HEK293 (cell line): ENCODE data around the gene KLHL13.

Experiments used
- CTCF ChIA-PET: fragments of 350-600 bp; formaldehyde crosslinking; extraction: SDS; loops from one replicate; lab custom pipeline; 2021; ENCODE audit warnings: antibody characterized with exemption; lab: Yijun Ruan, JAX
- POLR2A ChIA-PET: fragments of 300-600 bp; formaldehyde crosslinking; extraction: SDS; loops from one replicate; lab custom pipeline; 2020; ENCODE audit warnings: antibody characterized with exemption, inconsistent platforms; lab: Yijun Ruan, JAX
- H3K27ac ChIP-seq: fragments of 200-500 bp; sonication (Bioruptor generic); 2 replicates; pipeline ENCODE4 v1.5.1; 2014; ENCODE audit warnings: low read depth, low read length, control low read depth, inconsistent platforms; ENCODE audit errors: extremely low read depth
- H3K36me3 ChIP-seq, 2 experiments: fragments of 200-500 bp in 1 of 2; sonication (Bioruptor generic) in 1 of 2; 1 replicate in 1 of 2; 2 replicates in 1 of 2; pipeline ENCODE4 v1.5.1; 2014 to 2017; ENCODE audit warnings: inconsistent platforms in 2 of 2, low read length in 2 of 2; ENCODE audit not compliant: control insufficient read depth in 2 of 2, insufficient read depth in 1 of 2
- H3K4me1 ChIP-seq: fragments of 200-500 bp; sonication (Bioruptor generic); 2 replicates; pipeline ENCODE4 v1.5.1; 2014; ENCODE audit warnings: mild to moderate bottlenecking, low read length, inconsistent platforms; ENCODE audit not compliant: control insufficient read depth, insufficient read depth
- H3K4me3 ChIP-seq: 2 replicates; pipeline ENCODE4 v1.5.1; 2011; ENCODE audit warnings: low read depth, mild to moderate bottlenecking, control low read depth, low read length, moderate library complexity
- H3K9me3 ChIP-seq: fragments of 200-500 bp; sonication (Bioruptor generic); 2 replicates; pipeline ENCODE4 v1.5.1; 2014; ENCODE audit warnings: low read depth, low read length, inconsistent platforms; ENCODE audit not compliant: control insufficient read depth, insufficient read depth
- BCL11A ChIP-seq: fragments of 450-650 bp; formaldehyde crosslinking; IDR thresholded peaks from 2 replicates; pipeline ENCODE4 v1.5.1; 2016; ENCODE audit warnings: low read depth, missing biosample characterization, missing genetic modification characterization
- EGR2 ChIP-seq: fragments of 450-650 bp; formaldehyde crosslinking; IDR thresholded peaks from 2 replicates; pipeline ENCODE4 v1.5.1; 2016; ENCODE audit warnings: low read depth, missing biosample characterization, missing genetic modification characterization
- ELK4 ChIP-seq: IDR thresholded peaks from 2 replicates; pipeline ENCODE4 v1.6.1; 2011; ENCODE audit warnings: mild to moderate bottlenecking, low read depth, low read length, borderline replicate concordance
- GLI4 ChIP-seq: fragments of 450-650 bp; formaldehyde crosslinking; IDR thresholded peaks from 2 replicates; pipeline ENCODE4 v1.5.1; 2016; ENCODE audit warnings: missing biosample characterization, missing genetic modification characterization
- IKZF3 ChIP-seq: fragments of 450-650 bp; IDR thresholded peaks from 2 replicates; pipeline ENCODE4 v1.5.0; 2018; ENCODE audit warnings: missing biosample characterization, mild to moderate bottlenecking, missing genetic modification characterization, moderate library complexity
- RBAK ChIP-seq: fragments of 450-650 bp; formaldehyde crosslinking; IDR thresholded peaks from 2 replicates; pipeline ENCODE4 v1.5.1; 2016; ENCODE audit warnings: missing biosample characterization, missing genetic modification characterization
- SALL2 ChIP-seq: fragments of 450-650 bp; formaldehyde crosslinking; IDR thresholded peaks from 2 replicates; pipeline ENCODE4 v1.5.0; 2017; ENCODE audit warnings: missing biosample characterization, mild to moderate bottlenecking, missing genetic modification characterization, borderline replicate concordance
- SCRT1 ChIP-seq: fragments of 450-650 bp; formaldehyde crosslinking; IDR thresholded peaks from 2 replicates; pipeline ENCODE4 v1.5.1; 2016; ENCODE audit warnings: missing biosample characterization, missing genetic modification characterization, borderline replicate concordance
- SP2 ChIP-seq: fragments of 450-650 bp; formaldehyde crosslinking; IDR thresholded peaks from 2 replicates; pipeline ENCODE4 v1.5.1; 2016; ENCODE audit warnings: missing biosample characterization, missing genetic modification characterization
- ZBTB17 ChIP-seq: fragments of 450-650 bp; formaldehyde crosslinking; IDR thresholded peaks from 2 replicates; pipeline ENCODE4 v1.5.1; 2016; ENCODE audit warnings: missing biosample characterization, missing genetic modification characterization
- ZBTB48 ChIP-seq: fragments of 450-650 bp; formaldehyde crosslinking; IDR thresholded peaks from 2 replicates; pipeline ENCODE4 v1.5.1; 2016; ENCODE audit warnings: missing biosample characterization, missing genetic modification characterization
- ZBTB8A ChIP-seq: fragments of 450-650 bp; formaldehyde crosslinking; IDR thresholded peaks from 2 replicates; pipeline ENCODE4 v1.5.1; 2016; ENCODE audit warnings: missing biosample characterization, missing genetic modification characterization
- ZNF114 ChIP-seq: fragments of 450-650 bp; formaldehyde crosslinking; IDR thresholded peaks from 2 replicates; pipeline ENCODE4 v1.5.0; 2017; ENCODE audit warnings: missing biosample characterization, missing genetic modification characterization
- ZNF148 ChIP-seq: fragments of 450-650 bp; formaldehyde crosslinking; IDR thresholded peaks from 2 replicates; pipeline ENCODE4 v1.5.0; 2017; ENCODE audit warnings: missing biosample characterization, missing genetic modification characterization, borderline replicate concordance
- ZNF157 ChIP-seq: fragments of 450-650 bp; formaldehyde crosslinking; IDR thresholded peaks from 2 replicates; pipeline ENCODE4 v1.5.1; 2016; ENCODE audit warnings: missing biosample characterization, missing genetic modification characterization
- ZNF16 ChIP-seq: fragments of 450-650 bp; formaldehyde crosslinking; IDR thresholded peaks from 2 replicates; pipeline ENCODE4 v1.5.1; 2016; ENCODE audit warnings: low read depth, missing biosample characterization, missing genetic modification characterization
- ZNF18 ChIP-seq: fragments of 450-650 bp; formaldehyde crosslinking; IDR thresholded peaks from 2 replicates; pipeline ENCODE4 v1.5.1; 2016; ENCODE audit warnings: missing biosample characterization, missing genetic modification characterization
- ZNF202 ChIP-seq: fragments of 450-650 bp; formaldehyde crosslinking; IDR thresholded peaks from 2 replicates; pipeline ENCODE4 v1.5.1; 2016; ENCODE audit warnings: missing biosample characterization, missing genetic modification characterization, borderline replicate concordance
- ZNF311 ChIP-seq: fragments of 450-650 bp; formaldehyde crosslinking; IDR thresholded peaks from 2 replicates; pipeline ENCODE4 v1.5.1; 2017; ENCODE audit warnings: missing biosample characterization, missing genetic modification characterization, borderline replicate concordance
- ZNF391 ChIP-seq: fragments of 450-650 bp; formaldehyde crosslinking; IDR thresholded peaks from 2 replicates; pipeline ENCODE4 v1.5.1; 2016; ENCODE audit warnings: low read depth, missing biosample characterization, missing genetic modification characterization, borderline replicate concordance
- ZNF560 ChIP-seq: fragments of 450-650 bp; formaldehyde crosslinking; IDR thresholded peaks from 2 replicates; pipeline ENCODE4 v1.5.1; 2017; ENCODE audit warnings: missing biosample characterization, missing genetic modification characterization, borderline replicate concordance
- ZNF623 ChIP-seq: fragments of 450-650 bp; formaldehyde crosslinking; IDR thresholded peaks from 2 replicates; pipeline ENCODE4 v1.5.1; 2016; ENCODE audit warnings: missing biosample characterization, missing genetic modification characterization
- ZNF629 ChIP-seq: fragments of 450-650 bp; formaldehyde crosslinking; IDR thresholded peaks from 2 replicates; pipeline ENCODE4 v1.5.1; 2017; ENCODE audit warnings: missing biosample characterization, missing genetic modification characterization
- ZNF776 ChIP-seq: fragments of 450-650 bp; formaldehyde crosslinking; IDR thresholded peaks from 2 replicates; pipeline ENCODE4 v1.5.0; 2017; ENCODE audit warnings: missing biosample characterization, missing genetic modification characterization, borderline replicate concordance
- ZNF837 ChIP-seq: fragments of 450-650 bp; formaldehyde crosslinking; IDR thresholded peaks from 2 replicates; pipeline ENCODE4 v1.5.1; 2016; ENCODE audit warnings: missing biosample characterization, missing genetic modification characterization
- ZNF843 ChIP-seq: fragments of 450-650 bp; formaldehyde crosslinking; IDR thresholded peaks from 2 replicates; pipeline ENCODE4 v1.5.1; 2016; ENCODE audit warnings: missing biosample characterization, missing genetic modification characterization

Gene KLHL13

GRCh38 chrX:118128724-118129123, 12.1 kb upstream of the KLHL13 start:
- Histone ChIP-seq H3K4me3 (no peak overlapping the region), H3K36me3 (no peaks in the 10 kb centered on the region), H3K9me3 (no peaks in the 10 kb centered on the region), H3K4me1 (no peaks in the 10 kb centered on the region), H3K27ac (no peak overlapping the region)
- POLR2A ChIA-PET: no interaction called here
- CTCF ChIA-PET: no interaction called here
- TF ChIP-seq ZBTB48 (tag by site-specific recombination): no peak
- TF ChIP-seq GLI4 (tag by site-specific recombination): no peak
- TF ChIP-seq ZNF202 (tag by site-specific recombination): no peak
- no peak for TF ChIP-seq SCRT1
- TF ChIP-seq ZNF148 (tag by site-specific recombination): no peak
- TF ChIP-seq ZNF837 (tag by site-specific recombination): no peak
- no peak for TF ChIP-seq ZNF18
- no peak for TF ChIP-seq IKZF3
- TF ChIP-seq ZNF114 (tag by site-specific recombination): no peak
- no peak for TF ChIP-seq ZNF623 (tag by site-specific recombination)
- TF ChIP-seq ZNF157 (tag by site-specific recombination): no peak
- no peak for TF ChIP-seq ZBTB8A (tag by site-specific recombination)
- no peak for TF ChIP-seq ZNF311 (tag by site-specific recombination)

GRCh38 chrX:118126286-118126685, 9.7 kb upstream of the KLHL13 start:
- ChIA-PET POLR2A (no interaction called here), CTCF (no interaction called here)
- Histone ChIP-seq H3K36me3 (no peaks in the 10 kb centered on the region), H3K9me3 (no peaks in the 10 kb centered on the region), H3K4me1 (no peaks in the 10 kb centered on the region), H3K27ac (no peak overlapping the region), H3K4me3 (no peak overlapping the region)
- TF ChIP-seq ZNF629 (tag by site-specific recombination) (no peak), EGR2 (tag by site-specific recombination) (no peak), ZBTB17 (tag by site-specific recombination) (no peak), ZNF776 (tag by site-specific recombination) (no peak), ZNF843 (tag by site-specific recombination) (no peak), ELK4 (no peak), RBAK (no peak), BCL11A (no peak), SALL2 (tag by site-specific recombination) (no peak), ZNF391 (tag by site-specific recombination) (no peak), ZNF16 (tag by site-specific recombination) (no peak), SP2 (tag by site-specific recombination) (no peak), ZNF560 (no peak)
